OCI-LY7 (cell line): ENCODE data around the gene LMX1B.

Experiments
- EZH2phosphoT487 ChIP-seq: fragments of 200-600 bp; sonication (generic); IDR thresholded peaks from 2 replicates; pipeline ENCODE4 v1.6.1; 2018; ENCODE audit warnings: low read depth, borderline replicate concordance, mild to moderate bottlenecking, mixed run types, antibody characterized with exemption, low read length, moderate library complexity, mixed read lengths
- TF ChIP-seq, protein P1 (sequence below): fragments of 200-600 bp; sonication (generic); conservative IDR thresholded peaks from 2 replicates; pipeline ENCODE4 v1.5.1; 2014; ENCODE audit warnings: mild to moderate bottlenecking, antibody characterized with exemption, low read length, moderate library complexity, mixed read lengths

DNA sequence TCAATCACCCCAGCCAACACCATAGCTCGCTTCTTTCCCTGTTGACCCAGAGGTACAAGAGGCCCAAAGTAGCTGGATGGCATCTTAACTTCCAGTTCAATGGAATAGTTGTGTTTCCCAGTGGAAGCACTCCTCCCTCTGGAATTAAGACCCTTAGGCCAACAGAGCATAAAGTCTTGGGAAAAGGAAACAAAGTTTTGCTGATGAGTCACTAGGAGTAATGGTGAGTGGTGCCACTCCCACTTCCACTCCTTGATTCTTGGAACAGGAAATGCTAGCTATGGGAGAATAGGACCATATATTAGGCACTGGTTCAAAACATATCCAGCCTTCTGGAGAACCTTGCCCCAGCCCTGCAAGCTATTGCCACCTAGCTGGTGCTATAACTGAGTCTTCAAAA is 44.7 kb upstream of the LMX1B start:
- TF ChIP-seq, protein P1, sequence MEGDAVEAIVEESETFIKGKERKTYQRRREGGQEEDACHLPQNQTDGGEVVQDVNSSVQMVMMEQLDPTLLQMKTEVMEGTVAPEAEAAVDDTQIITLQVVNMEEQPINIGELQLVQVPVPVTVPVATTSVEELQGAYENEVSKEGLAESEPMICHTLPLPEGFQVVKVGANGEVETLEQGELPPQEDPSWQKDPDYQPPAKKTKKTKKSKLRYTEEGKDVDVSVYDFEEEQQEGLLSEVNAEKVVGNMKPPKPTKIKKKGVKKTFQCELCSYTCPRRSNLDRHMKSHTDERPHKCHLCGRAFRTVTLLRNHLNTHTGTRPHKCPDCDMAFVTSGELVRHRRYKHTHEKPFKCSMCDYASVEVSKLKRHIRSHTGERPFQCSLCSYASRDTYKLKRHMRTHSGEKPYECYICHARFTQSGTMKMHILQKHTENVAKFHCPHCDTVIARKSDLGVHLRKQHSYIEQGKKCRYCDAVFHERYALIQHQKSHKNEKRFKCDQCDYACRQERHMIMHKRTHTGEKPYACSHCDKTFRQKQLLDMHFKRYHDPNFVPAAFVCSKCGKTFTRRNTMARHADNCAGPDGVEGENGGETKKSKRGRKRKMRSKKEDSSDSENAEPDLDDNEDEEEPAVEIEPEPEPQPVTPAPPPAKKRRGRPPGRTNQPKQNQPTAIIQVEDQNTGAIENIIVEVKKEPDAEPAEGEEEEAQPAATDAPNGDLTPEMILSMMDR, result no peak
- TF ChIP-seq EZH2phosphoT487, result no peak
